Measurements from ENCODE around the gene ASCC1. TPM values are rescaled to one million over a fixed set of nuclear protein-coding genes. Genes with fewer than 3 reads are reported as not detected.

ASCC1 gene
- total RNA-seq, 1 experiment from 2014 or later, result 22.4 TPM

DNA sequence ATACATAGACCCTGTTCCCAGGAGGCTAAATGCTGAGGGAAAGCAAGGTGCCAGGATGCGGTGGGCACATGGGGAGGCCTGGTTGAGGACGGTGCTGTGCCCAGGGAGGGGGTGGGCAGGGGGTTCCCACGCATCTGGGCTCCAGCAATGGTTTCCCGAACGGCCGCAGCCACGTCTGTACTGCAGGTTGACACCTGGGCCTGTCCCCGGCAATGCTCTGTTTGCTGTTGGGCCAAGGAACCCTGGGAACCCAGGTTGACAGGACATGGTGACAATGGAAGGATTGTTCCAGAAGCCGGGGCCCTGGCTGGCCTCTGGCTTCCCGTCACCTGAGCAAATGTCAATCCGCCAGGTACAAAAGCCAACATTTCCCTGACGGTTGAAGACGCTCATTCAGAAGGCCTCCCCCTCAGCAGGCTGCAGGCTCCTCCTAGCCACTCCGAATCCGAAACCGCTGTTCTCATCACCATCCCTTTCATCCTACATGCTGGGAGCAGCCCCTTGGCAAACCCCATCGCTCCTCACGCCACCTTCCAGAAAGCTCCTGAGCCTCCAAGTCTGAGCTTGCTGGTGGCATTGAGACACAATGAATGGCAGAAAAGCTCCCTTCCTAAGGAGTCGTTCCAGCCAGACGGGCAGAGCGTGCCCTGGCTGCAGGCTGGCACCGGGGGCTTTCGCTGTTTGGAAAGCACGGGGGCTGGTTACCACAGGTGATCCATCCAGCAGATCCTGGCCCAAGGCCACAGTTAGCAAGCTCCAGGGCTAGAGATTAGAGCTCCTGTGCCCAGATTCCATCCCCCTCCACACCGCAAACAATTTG is 158.9 kb downstream of the ASCC1 start:
- in situ Hi-C loops (cut with HindIII; ENCODE audit: low pct_unique_long_range_greater_than_20kb, low sequenced_read_pairs), result no loop called here
- no peak for DNase-seq (ENCODE audit: low read depth, low spot score)

DNA sequence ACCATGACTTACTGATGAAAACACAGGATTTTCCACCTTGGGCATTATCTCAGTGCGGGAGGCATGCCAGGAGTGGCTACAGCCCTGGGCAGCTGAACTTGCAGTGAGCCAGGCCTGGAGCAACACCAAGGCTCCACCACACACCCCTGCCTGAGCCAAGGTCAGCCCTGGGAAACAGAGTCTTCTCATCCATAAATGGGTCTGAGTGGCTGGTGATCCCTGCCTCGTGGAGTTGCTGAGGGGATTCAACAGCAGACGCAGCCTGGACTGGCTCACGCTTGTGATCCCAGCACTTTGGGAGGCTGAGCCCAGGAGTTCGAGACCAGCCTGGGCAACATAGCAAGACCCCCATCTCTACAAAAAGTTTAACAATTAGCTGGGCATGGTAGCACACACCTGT is 160.0 kb downstream of the ASCC1 start:
- DNase-seq (ENCODE audit: low read depth, low spot score), result no peak
- in situ Hi-C loops (cut with HindIII; ENCODE audit: low pct_unique_long_range_greater_than_20kb, low sequenced_read_pairs), result no loop called here

DNA sequence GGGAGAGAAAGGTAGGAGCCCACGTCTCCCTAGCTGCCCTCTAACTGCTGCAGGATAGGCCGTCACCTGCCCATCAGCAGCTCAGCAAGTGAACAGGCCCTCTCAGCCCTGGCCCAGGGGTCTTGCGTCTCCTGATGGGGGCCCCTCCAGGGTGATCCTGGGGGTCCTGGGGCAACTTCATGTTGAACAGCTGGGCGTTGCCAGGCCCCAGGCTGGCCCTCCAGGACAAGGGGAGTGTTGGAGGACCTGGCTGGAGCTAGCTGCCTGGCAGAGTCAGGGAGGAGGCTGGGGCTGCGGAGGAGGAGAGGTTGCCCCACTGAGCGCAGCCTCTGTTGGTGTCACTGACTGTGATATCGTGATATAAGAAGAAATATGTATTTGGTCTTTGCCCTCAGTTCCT is 162.4 kb downstream of the ASCC1 start:
- in situ Hi-C loops (cut with HindIII; ENCODE audit: low pct_unique_long_range_greater_than_20kb, low sequenced_read_pairs), result no loop called here
- DNase-seq (ENCODE audit: low read depth, low spot score), result no peak

DNA sequence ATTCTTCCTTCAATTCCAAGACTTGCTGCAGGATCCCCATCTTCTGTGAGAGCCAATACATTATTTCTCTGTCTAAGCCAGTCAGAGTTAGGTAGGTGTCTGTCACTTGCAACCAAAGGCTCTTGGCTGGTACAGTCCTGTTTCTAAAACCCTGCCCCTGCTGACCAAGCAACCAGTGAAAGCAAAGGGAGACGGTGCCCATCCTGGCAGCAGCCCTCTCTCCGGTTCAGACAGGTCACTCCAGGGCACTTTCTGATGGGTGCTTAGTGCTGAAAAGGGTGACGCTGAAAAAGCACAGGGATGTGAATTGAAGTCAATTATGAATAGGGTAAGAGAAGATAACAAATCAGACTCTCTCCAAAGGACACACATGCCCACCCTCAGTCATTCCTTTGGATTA is 165.2 kb downstream of the ASCC1 start:
- in situ Hi-C loops (cut with HindIII; ENCODE audit: low pct_unique_long_range_greater_than_20kb, low sequenced_read_pairs), result no loop called here
- DNase-seq (ENCODE audit: low read depth, low spot score), result no peak

DNA sequence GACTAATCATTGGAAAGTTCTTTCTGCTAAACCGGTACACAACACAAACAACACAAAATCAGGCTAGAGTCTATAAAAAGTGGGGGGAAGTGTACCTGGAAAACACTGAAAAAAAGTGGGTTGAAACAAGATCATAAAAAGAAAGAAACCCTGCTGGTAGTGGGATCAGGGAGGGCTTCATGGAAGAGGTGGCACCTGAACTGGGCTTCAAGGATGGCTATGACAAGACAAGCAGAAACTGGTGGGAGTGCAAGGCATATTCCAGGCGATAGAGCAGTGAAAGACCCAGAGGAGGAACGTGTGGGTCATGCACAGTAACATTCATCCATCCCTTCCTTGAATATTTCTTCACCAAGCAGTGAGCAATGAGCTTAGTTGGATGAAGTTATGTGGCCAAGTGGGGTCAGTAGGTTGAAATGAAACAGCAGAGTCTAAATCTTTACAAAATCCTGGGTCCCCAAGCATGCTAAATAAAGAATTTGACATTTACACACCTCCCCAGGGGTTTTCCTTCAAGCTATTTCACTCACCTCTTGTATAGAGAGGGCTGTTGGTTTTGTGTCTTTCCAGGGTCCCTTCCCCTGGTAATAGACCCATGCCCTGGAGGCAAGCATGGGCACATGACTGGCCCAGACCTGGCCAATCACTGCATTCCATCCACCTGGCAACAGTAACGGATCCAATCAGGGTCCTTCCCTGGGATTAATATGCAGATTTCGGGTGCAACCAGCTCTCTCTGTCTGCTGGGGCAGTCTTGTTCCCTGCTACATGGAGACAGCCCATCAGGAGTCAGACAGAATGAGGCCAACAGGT is 165.9 kb downstream of the ASCC1 start:
- in situ Hi-C loops (cut with HindIII; ENCODE audit: low pct_unique_long_range_greater_than_20kb, low sequenced_read_pairs), result no loop called here
- peak; percentile 10 for DNase-seq (ENCODE audit: low read depth, low spot score)

DNA sequence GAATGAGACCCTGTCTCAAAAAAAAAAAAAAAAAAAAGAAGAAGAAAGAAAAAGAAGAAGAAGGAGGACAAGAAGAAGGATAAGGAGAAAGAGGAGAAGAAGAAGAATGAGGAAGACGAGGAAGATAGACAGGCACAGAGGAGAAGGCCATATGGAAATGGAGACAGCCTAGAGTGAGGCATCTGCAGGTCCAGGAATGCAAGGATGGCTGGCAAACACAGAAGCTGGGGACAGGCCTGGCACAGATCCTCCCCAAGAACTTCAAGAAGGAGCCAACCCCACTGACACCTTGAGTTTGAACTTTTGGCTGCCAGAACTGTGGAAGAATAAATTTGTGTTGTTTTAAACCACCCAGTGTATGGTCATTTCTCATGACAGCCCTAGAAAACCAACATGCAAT is 166.6 kb downstream of the ASCC1 start:
- in situ Hi-C loops (cut with HindIII; ENCODE audit: low pct_unique_long_range_greater_than_20kb, low sequenced_read_pairs), result no loop called here
- DNase-seq (ENCODE audit: low read depth, low spot score), result no peak

DNA sequence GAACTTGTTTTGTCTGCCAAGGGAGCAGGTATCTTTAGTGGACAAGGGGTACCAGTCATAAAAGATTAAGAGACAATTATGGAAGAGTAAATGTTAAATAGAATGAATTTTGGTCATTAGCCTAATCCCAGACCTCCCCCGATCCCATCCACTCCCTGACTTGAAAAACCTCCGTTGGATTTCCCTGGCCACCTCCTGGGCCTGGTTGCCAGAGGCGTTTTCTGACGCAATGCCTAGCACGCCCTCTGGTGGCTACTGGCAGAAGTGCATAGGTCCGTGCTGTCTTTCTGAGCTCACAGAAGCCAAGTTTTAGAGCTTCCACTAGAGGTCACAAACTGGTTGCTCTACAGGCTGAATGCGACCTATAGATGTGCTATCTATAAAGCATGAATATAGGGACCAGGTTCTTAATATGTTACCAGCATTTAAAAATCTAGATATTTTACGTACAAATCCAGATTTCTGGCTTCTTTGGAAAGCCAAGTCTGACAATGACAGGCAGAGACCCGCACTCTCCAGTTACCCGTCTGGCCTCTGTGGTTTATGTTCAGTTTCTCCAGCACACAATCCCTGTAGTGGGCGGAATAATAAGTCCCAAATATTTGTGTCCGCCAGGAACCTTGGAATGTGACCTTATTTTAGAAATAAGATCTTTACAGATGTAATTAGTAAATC is 167.5 kb downstream of the ASCC1 start:
- DNase-seq (ENCODE audit: low read depth, low spot score), result peak; percentile 92

More for the DNA sequence above, 167.5 kb downstream of the ASCC1 start:
- in situ Hi-C loops (cut with HindIII; ENCODE audit: low pct_unique_long_range_greater_than_20kb, low sequenced_read_pairs), result no loop called here

Small RNA genes lying within 50 kb of the gene (small RNA-seq; reads per million reads assigned to genes)
- 0 reads per million in 2 experiments for gene RF00019
- 0 reads per million in 2 experiments for gene RF00340

Other genes starting within 250 kb of the ASCC1 start
- 0.05 and 0.24 TPM in 2 replicates for gene SPOCK2, start 127.7 kb downstream of the ASCC1 start, total RNA-seq (2014; rRNA removed; shearing (Covaris generic))
- gene ANAPC16, start 264 bp downstream of the ASCC1 start, total RNA-seq (2014; rRNA removed; shearing (Covaris generic)), result 52.3 and 63.6 TPM in 2 replicates
- 192 and 197 TPM in 2 replicates for gene DDIT4, start 57.6 kb upstream of the ASCC1 start, total RNA-seq (2014; rRNA removed; shearing (Covaris generic))
- gene DNAJB12, start 138.6 kb upstream of the ASCC1 start, total RNA-seq (2014; rRNA removed; shearing (Covaris generic)), result 30.2 and 32.0 TPM in 2 replicates